Measurements from ENCODE around the gene UBE2L5. TPM values are rescaled to one million over a fixed set of nuclear protein-coding genes. Genes with fewer than 3 reads are reported as not detected.

UBE2L5 gene
- total RNA-seq, 1 experiment from 2014 or later = not detected

DNA sequence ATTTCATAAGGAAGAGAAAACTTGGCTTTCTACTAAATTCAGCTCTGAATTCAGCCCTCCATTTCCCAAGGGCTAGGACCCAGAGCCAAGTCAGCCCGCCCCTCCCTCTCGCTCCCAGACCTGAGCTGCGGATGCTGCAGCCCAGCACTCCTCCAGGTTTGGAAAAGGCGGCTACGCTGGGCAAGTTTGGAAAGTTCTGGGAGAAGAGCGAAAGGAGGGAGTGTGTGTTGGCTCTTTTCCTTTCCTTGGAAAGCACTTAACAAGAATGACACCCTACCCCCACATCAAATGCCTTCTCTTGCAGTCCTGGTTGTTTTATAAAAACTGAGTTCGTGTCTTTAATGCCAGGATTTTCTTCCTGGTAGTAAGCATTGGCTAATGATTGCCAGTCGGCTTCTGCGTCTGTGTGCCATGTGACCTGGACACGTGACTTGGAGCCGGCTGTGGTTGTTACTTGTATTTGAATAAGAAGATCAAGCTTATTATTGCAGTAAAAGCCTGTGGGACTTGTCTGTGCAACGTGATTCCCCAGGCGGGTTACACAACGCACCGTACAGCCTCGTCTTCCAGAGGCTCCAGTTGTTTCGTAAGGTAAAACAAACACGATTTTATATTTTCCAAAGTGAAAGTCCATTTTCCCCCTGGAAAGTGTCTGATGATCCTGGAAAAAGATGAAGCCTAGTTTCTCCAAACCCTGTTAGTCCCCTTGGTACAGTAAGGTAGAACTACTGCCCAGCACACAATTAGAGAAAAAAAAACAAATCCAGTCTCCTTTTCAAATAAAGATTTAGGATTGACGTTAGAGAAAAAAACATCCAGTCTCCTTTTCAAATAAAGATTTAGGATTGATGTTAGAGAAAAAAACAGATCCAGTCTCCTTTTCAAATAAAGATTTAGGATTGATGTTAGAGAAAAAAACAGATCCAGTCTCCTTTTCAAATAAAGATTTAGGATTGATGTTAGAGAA, 26.8 kb upstream of the UBE2L5 start:
- no peaks in the 10 kb centered on the region for H3K9me3 ChIP-seq (ENCODE audit: low read length)
- H3K4me1 ChIP-seq (ENCODE audit: insufficient read depth, low read length) = peaks cover 5% of the 10 kb centered on the region
- DNase-seq (peak; percentile 79), ATAC-seq (peak; percentile 84)
- no peaks in the 10 kb centered on the region for H3K27me3 ChIP-seq (ENCODE audit: low read length)
- BruUV-seq (replicated peaks) = no TSS peak
- peak overlapping the region; percentile 57 for H3K9ac ChIP-seq (ENCODE audit: low read length)
- intact Hi-C loops (cut with micrococcal nuclease) = loop anchor here (2.0 kb wide), 1 partner anchor 263 kb away; no protein-coding TSS in a partner anchor
- no peaks in the 10 kb centered on the region for H3K9me2 ChIP-seq (replicated peaks; ENCODE audit: low read length)
- H2AFZ ChIP-seq (ENCODE audit: low read length) = peak overlapping the region; percentile 96
- ChIA-PET CTCF (interaction anchor here (0.6 to 0.7 kb wide), 3 partner anchors 9 to 155 kb away, joined by 3 to 4 read pairs (median 3); no protein-coding TSS in a partner anchor), POLR2A (ENCODE audit: unreplicated experiment) (no interaction called here)
- TF ChIP-seq, protein P1, sequence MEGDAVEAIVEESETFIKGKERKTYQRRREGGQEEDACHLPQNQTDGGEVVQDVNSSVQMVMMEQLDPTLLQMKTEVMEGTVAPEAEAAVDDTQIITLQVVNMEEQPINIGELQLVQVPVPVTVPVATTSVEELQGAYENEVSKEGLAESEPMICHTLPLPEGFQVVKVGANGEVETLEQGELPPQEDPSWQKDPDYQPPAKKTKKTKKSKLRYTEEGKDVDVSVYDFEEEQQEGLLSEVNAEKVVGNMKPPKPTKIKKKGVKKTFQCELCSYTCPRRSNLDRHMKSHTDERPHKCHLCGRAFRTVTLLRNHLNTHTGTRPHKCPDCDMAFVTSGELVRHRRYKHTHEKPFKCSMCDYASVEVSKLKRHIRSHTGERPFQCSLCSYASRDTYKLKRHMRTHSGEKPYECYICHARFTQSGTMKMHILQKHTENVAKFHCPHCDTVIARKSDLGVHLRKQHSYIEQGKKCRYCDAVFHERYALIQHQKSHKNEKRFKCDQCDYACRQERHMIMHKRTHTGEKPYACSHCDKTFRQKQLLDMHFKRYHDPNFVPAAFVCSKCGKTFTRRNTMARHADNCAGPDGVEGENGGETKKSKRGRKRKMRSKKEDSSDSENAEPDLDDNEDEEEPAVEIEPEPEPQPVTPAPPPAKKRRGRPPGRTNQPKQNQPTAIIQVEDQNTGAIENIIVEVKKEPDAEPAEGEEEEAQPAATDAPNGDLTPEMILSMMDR (conservative IDR thresholded peaks at IDR 0.05; ENCODE audit: low read depth, low read length) = no peak
- TF ChIP-seq EZH2phosphoT487 (IDR thresholded peaks at IDR 0.05; ENCODE audit: borderline replicate concordance, low read length) (no peak), EZH2 (IDR thresholded peaks at IDR 0.05; ENCODE audit: low read length, unreplicated experiment) (no peak)
- H3K79me2 ChIP-seq (ENCODE audit: low read length) = no peaks in the 10 kb centered on the region
- peak overlapping the region; percentile 46 for H3K27ac ChIP-seq (ENCODE audit: low read length)
- peak overlapping the region; percentile 95 for H3K4me2 ChIP-seq (ENCODE audit: low read length)
- peak overlapping the region; percentile 78 for H3K4me3 ChIP-seq (ENCODE audit: low read length)
- no peaks in the 10 kb centered on the region for H3K36me3 ChIP-seq (ENCODE audit: low read depth, low read length)
- H4K20me1 ChIP-seq (ENCODE audit: low read length) = no peaks in the 10 kb centered on the region
- no peaks in the 10 kb centered on the region for H3F3A ChIP-seq (ENCODE audit: low read length, unreplicated experiment)

DNA sequence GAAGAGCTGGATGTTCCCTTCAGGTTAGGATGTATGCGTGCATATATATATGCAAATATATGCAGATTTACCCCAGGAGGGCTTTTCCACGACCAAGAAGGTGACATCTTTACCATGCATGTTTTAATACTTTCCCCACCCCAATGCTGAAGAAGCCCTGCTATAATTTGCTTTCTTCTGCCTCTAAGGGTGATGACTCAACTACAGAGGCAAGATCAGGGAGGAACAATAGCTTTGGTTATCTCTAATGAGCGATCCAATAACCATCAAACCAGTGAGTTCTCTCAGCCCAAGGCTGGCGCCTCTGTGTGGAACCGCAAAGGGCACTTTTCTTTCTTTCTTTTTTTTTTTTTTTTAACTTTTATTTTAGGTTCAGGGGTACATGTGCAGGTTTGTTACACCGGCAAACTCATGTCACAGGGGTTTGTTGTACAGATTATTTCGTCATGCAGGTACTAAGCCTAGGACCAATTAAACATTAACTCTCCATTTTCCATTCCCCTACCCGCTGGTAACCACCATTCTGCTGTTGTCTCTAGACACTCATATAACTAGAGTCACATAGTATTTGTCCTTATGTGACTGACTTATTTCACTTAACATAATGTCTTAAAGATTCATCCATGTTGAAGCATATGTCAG, 25.7 kb upstream of the UBE2L5 start:
- peak overlapping the region; percentile 96 for H2AFZ ChIP-seq (ENCODE audit: low read length)

More for the DNA sequence above, 25.7 kb upstream of the UBE2L5 start:
- Histone ChIP-seq H3F3A (ENCODE audit: low read length, unreplicated experiment) (no peaks in the 10 kb centered on the region), H3K9ac (ENCODE audit: low read length) (peak overlapping the region; percentile 57; the same call in 1 of the 2 replicates), H4K20me1 (ENCODE audit: low read length) (no peaks in the 10 kb centered on the region), H3K9me2 (replicated peaks; ENCODE audit: low read length) (no peaks in the 10 kb centered on the region), H3K27me3 (ENCODE audit: low read length) (no peaks in the 10 kb centered on the region), H3K4me1 (ENCODE audit: insufficient read depth, low read length) (peaks cover 5% of the 10 kb centered on the region), H3K4me3 (ENCODE audit: low read length) (peak overlapping the region; percentile 78), H3K9me3 (ENCODE audit: low read length) (no peaks in the 10 kb centered on the region), H3K4me2 (ENCODE audit: low read length) (peak overlapping the region; percentile 95), H3K27ac (ENCODE audit: low read length) (no peak overlapping the region), H3K36me3 (ENCODE audit: low read depth, low read length) (no peaks in the 10 kb centered on the region), H3K79me2 (ENCODE audit: low read length) (no peaks in the 10 kb centered on the region)
- TF ChIP-seq, protein P1 (conservative IDR thresholded peaks at IDR 0.05; ENCODE audit: low read depth, low read length) = no peak
- no peak for TF ChIP-seq EZH2 (IDR thresholded peaks at IDR 0.05; ENCODE audit: low read length, unreplicated experiment)
- TF ChIP-seq EZH2phosphoT487 (IDR thresholded peaks at IDR 0.05; ENCODE audit: borderline replicate concordance, low read length) = no peak
- no TSS peak for BruUV-seq (replicated peaks)
- DNase-seq (peak; percentile 26), ATAC-seq (no peak)
- intact Hi-C loops (cut with micrococcal nuclease) = no loop called here
- CTCF ChIA-PET = no interaction called here
- POLR2A ChIA-PET (ENCODE audit: unreplicated experiment) = no interaction called here

Measured in PC-3 (cell line).